Upper lobe of left lung (tissue), 6 donors: ENCODE measurements around the gene PADI1. TPM values are rescaled to one million over a fixed set of nuclear protein-coding genes. Genes with fewer than 3 reads are reported as not detected.
"Not testable (repeated sequence)": the region's sequence is repeated elsewhere in the genome, so short reads cannot be mapped to it uniquely, and the experiment has no call there.

Source experiments
- ATAC-seq, 2 donors: fragments of 200-7000 bp; cut with Tn5 transposase; one replicate each; pipeline ENCODE4 v1.9.1; 2022; ENCODE audit warnings: mild to moderate bottlenecking in 2 of 2, moderate library complexity in 2 of 2; ENCODE audit not compliant: low FRiP score in 2 of 2
- DNase-seq, 2 donors: peaks; one replicate each; pipeline ENCODE4 v3.0.0-alpha.2; 2019 to 2020
- H3K27ac ChIP-seq, 4 donors: fragments of 200-600 bp; sonication (generic); one replicate each; pipeline ENCODE4 v1.5.1; 2016 to 2019
- H3K27me3 ChIP-seq, 4 donors: fragments of 200-600 bp; sonication (generic); one replicate each; pipeline ENCODE4 v1.5.1; 2017 to 2019
- H3K36me3 ChIP-seq, 4 donors: fragments of 200-600 bp; sonication (generic); one replicate each; pipeline ENCODE4 v1.5.1; 2016 to 2019
- H3K4me1 ChIP-seq, 4 donors: fragments of 200-600 bp; sonication (generic); one replicate each; pipeline ENCODE4 v1.5.1; 2018 to 2019
- H3K4me3 ChIP-seq, 4 donors: fragments of 200-600 bp; sonication (generic); one replicate each; pipeline ENCODE4 v1.5.1; 2017 to 2019; ENCODE audit warnings: mild to moderate bottlenecking in 2 of 4, moderate library complexity in 1 of 4
- H3K9me3 ChIP-seq, 4 donors: fragments of 200-600 bp; sonication (generic); one replicate each; pipeline ENCODE4 v1.5.1; 2018 to 2019
- EP300 ChIP-seq, 4 donors: sonication (generic); formaldehyde crosslinking; IDR thresholded peaks; one replicate each; pipeline ENCODE4 v1.5.1; 2017; ENCODE audit warnings: antibody characterized with exemption in 4 of 4, control low read depth in 2 of 4
- POLR2A ChIP-seq, 4 donors: fragments of 450-650 bp; IDR thresholded peaks; one replicate each; pipeline ENCODE4 v1.5.1; 2016 to 2017; ENCODE audit warnings: antibody characterized with exemption in 4 of 4, mild to moderate bottlenecking in 2 of 4
- POLR2AphosphoS5 ChIP-seq, 2 donors: sonication (generic); formaldehyde crosslinking; IDR thresholded peaks; one replicate each; pipeline ENCODE4 v1.5.1; 2017; ENCODE audit warnings: antibody characterized with exemption in 2 of 2
- WGBS, 2 donors: methylation state at CpG; one replicate each; pipeline ENCODE4 v1.1.5; 2017 to 2018; 5-methylcytosine and 5-hydroxymethylcytosine counted together
- total RNA-seq, 6 donors: library from RNA; depleted of rRNA in 4 of 6; stranded (reverse); fragments of >200 nt in 4 of 6; gene quantifications; one replicate each; pipeline versions ENCODE4 v1.1.0 to v1.2.1, GENCODE V29; 2016 to 2021
- TF ChIP-seq, protein P1 (sequence below), 6 experiments: fragments of 450-650 bp in 4 of 6; fragments of 200-600 bp in 2 of 6; sonication (generic) in 2 of 6; IDR thresholded peaks; one replicate each; pipeline ENCODE4 v1.5.1; 2016 to 2019; ENCODE audit warnings: antibody characterized with exemption in 6 of 6
- donor health status: DM: no; HTN: no; CAD: no; lungs with moderate emphysema.
- donor health status: DM: no; HTN: yes; CAD: no; lungs with severe emphysema.

Gene PADI1
- total RNA-seq, 6 donors from 2014 or later: not detected

DNA sequence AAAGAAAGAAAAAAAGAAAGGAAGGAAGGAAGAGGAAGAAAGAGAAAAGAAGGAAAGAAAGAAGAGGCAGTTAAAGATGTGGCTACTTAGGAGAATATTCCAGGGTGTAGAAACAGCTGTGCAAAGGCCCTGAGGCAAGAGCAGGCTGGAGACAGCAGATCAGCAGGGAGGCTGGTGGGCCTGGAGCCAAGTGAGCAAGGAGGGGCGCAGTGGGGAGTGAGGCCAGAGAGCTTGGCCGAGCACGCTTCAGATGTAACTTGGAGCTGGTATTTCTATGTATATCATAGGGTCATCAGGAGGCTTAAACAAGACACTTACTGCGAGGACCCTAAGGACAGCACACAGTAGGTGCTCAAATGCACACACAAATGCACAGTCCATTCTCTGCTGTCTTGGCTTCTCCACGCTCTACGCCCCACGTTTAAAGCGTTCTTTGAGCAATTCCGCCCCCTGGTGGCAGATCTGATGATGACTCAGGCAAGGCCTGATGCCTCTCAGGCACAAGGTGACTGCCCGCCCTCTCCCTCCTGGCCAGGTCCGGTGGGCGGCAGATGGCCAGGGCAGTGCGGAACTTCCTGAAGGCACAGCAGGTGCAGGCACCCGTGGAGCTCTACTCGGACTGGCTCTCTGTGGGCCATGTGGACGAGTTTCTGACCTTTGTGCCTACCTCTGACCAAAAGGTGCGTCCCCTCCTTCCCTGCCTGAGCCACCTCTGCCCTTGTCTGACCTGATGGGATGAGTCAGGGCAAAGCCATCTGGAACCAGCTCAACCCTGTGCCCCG lies 32.0 kb downstream of the PADI1 start:
- H3K36me3 ChIP-seq: no peaks in the 10 kb centered on the region
- TF ChIP-seq POLR2AphosphoS5 (IDR thresholded peaks at IDR 0.05) (no peak), POLR2A (IDR thresholded peaks at IDR 0.05) (no peak), EP300 (IDR thresholded peaks at IDR 0.05) (no peak)
- TF ChIP-seq, protein P1, sequence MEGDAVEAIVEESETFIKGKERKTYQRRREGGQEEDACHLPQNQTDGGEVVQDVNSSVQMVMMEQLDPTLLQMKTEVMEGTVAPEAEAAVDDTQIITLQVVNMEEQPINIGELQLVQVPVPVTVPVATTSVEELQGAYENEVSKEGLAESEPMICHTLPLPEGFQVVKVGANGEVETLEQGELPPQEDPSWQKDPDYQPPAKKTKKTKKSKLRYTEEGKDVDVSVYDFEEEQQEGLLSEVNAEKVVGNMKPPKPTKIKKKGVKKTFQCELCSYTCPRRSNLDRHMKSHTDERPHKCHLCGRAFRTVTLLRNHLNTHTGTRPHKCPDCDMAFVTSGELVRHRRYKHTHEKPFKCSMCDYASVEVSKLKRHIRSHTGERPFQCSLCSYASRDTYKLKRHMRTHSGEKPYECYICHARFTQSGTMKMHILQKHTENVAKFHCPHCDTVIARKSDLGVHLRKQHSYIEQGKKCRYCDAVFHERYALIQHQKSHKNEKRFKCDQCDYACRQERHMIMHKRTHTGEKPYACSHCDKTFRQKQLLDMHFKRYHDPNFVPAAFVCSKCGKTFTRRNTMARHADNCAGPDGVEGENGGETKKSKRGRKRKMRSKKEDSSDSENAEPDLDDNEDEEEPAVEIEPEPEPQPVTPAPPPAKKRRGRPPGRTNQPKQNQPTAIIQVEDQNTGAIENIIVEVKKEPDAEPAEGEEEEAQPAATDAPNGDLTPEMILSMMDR (IDR thresholded peaks at IDR 0.05): peak; percentile 81 to 96 (median 92)
- no peaks in the 10 kb centered on the region for H3K27me3 ChIP-seq
- DNase-seq: peak in 1 of 2 donors; percentile 85
- no peaks in the 10 kb centered on the region for H3K9me3 ChIP-seq
- ATAC-seq: peak; percentile 82 to 86
- H3K27ac ChIP-seq: no peak overlapping the region
- no peak overlapping the region for H3K4me3 ChIP-seq
- 20 to 38% methylated on average over 5 to 17 of the region's 18 CpGs for WGBS, 2 donors
- H3K4me1 ChIP-seq: peaks cover 0 to 4% (median 0%) of the 10 kb centered on the region in 4 donors

DNA sequence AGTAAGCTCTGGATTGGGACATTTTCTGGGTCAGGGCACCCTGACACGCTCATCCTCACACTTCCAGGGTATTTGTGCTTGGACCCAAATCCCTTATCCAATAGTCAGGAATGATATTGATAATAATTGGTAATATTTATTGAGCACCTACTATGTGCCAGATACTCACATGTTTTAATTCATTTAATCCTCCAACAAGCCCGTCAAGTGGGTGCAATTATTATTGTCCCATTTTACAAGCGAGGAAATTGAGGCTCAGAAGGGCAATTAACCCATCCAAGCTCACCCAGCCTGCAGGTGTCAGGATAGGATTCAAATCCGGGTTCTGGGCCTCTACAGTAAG lies 32.6 kb downstream of the PADI1 start:
- H3K4me3 ChIP-seq: no peak overlapping the region
- peaks cover 0 to 4% (median 0%) of the 10 kb centered on the region in 4 donors for H3K4me1 ChIP-seq
- ATAC-seq (no peak), DNase-seq (no peak)
- WGBS, 2 donors: 78 to 79% methylated on average over 4 of the region's 4 CpGs
- no peak for TF ChIP-seq EP300 (IDR thresholded peaks at IDR 0.05)
- TF ChIP-seq, protein P1 (IDR thresholded peaks at IDR 0.05): no peak
- no peak for TF ChIP-seq POLR2AphosphoS5 (IDR thresholded peaks at IDR 0.05)
- TF ChIP-seq POLR2A (IDR thresholded peaks at IDR 0.05): no peak
- H3K36me3 ChIP-seq: no peaks in the 10 kb centered on the region
- no peaks in the 10 kb centered on the region for H3K27me3 ChIP-seq
- H3K9me3 ChIP-seq: no peaks in the 10 kb centered on the region
- no peak overlapping the region for H3K27ac ChIP-seq

DNA sequence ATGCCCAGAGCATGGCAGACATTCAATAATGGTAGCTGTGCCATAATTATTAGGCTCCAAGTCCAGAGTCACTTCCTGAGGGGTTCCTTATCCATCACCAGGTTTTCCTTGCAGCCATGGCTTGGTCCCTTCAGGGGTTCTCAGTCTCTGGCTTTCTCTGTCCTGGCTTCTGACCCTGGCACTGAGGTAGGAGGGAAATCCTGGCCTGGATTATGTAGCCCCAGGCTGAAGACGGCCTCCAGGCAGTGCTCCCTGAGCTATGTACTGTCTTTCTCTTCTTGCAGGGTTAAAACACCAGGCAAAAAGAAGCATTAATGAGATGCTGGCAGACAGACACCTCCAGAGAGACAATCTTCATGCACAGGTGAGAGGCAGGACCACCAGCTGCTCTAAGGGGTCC lies 34.5 kb downstream of the PADI1 start:
- Histone ChIP-seq H3K4me3 (no peak overlapping the region), H3K27ac (no peak overlapping the region), H3K4me1 (peaks cover 0 to 4% (median 0%) of the 10 kb centered on the region in 4 donors), H3K36me3 (no peaks in the 10 kb centered on the region), H3K9me3 (no peaks in the 10 kb centered on the region), H3K27me3 (no peaks in the 10 kb centered on the region)
- 13 to 18% methylated on average over 1 of the region's 1 CpG for WGBS, 2 donors
- peak in 1 of 2 donors; percentile 28 for DNase-seq
- peak; percentile 45 to 51 for ATAC-seq
- TF ChIP-seq, protein P1 (IDR thresholded peaks at IDR 0.05): no peak
- TF ChIP-seq EP300 (IDR thresholded peaks at IDR 0.05) (no peak), POLR2AphosphoS5 (IDR thresholded peaks at IDR 0.05) (no peak), POLR2A (IDR thresholded peaks at IDR 0.05) (no peak)

DNA sequence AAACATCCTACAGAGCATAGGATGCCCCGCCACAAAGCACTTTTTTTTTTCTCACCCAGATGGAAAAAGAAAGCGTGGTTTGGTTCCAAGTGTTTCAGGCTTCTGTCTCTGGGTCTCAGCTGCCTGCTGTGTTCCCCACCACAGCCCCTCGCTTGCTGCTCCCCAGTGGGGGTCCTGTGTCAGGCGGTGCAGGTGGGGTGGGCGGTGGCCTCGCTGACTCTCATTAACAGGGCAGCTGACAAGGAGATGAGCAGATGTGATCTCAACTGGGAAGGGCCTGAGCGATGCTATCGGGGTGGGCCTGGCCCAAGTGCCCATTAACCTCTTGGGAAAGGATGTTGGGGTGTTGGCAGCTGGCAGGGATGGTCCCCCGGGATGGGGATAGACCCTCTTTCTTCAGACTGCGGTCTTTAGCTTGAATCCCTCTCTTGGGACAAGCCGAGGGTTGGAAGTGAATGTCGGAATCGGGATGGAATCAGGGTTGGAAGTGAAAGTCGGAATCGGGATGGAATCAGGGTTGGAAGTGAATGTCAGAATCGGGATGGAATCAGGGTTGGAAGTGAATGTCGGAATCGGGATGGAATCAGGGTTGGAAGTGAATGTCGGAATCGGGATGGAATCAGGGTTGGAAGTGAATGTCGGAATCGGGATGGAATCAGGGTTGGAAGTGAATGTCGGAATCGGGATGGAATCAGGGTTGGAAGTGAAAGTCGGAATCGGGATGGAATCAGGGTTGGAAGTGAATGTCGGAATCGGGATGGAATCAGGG lies 36.3 kb downstream of the PADI1 start:
- not testable (repeated sequence) for H3K4me3 ChIP-seq, ATAC-seq, H3K27ac ChIP-seq, H3K36me3 ChIP-seq, H3K27me3 ChIP-seq, DNase-seq, H3K9me3 ChIP-seq, H3K4me1 ChIP-seq
- 63 to 67% methylated on average over 15 to 25 of the region's 28 CpGs for WGBS, 2 donors

DNA sequence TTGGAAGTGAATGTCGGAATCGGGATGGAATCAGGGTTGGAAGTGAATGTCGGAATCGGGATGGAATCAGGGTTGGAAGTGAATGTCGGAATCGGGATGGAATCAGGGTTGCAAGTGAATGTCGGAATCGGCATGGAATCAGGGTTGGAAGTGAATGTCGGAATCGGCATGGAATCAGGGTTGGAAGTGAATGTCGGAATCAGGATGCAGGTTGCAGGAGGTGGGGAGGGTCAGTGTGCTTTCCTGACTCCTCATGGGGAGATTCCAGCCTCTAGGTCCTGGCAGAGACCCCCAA lies 36.8 kb downstream of the PADI1 start:
- H3K4me3 ChIP-seq, H3K9me3 ChIP-seq, ATAC-seq, H3K27ac ChIP-seq, H3K4me1 ChIP-seq, H3K27me3 ChIP-seq, H3K36me3 ChIP-seq, DNase-seq: not testable (repeated sequence)
- WGBS, 2 donors: 73 to 84% methylated on average over 9 to 11 of the region's 11 CpGs
